Superior temporal gyrus (tissue), 1 donor: ENCODE measurements around the gene LYPD5.

Source experiments
- DNase-seq: peaks from one replicate; pipeline ENCODE4 v3.0.0-alpha.2; 2016; ENCODE audit errors: extremely low spot score

The LYPD5 gene

GRCh38 chr19:43752287-43752875 lies 49.9 kb downstream of the LYPD5 start:
- DNase-seq = no peak

GRCh38 chr19:43751466-43752220 lies 50.6 kb downstream of the LYPD5 start:
- DNase-seq = no peak

GRCh38 chr19:43749898-43750297 lies 52.3 kb downstream of the LYPD5 start:
- DNase-seq = no peak

GRCh38 chr19:43749152-43749551 lies 53.1 kb downstream of the LYPD5 start:
- no peak for DNase-seq

- DNase-seq = no peak
Measured at GRCh38 chr19:43748685-43749084, 53.6 kb downstream of the LYPD5 start.

GRCh38 chr19:43748205-43748594 lies 54.0 kb downstream of the LYPD5 start:
- no peak for DNase-seq

- no peak for DNase-seq
Measured at GRCh38 chr19:43747557-43748204, 54.6 kb downstream of the LYPD5 start.
